HepG2 (cell line): ENCODE results near the gene IFNLR1. TPM values are rescaled to one million over a fixed set of nuclear protein-coding genes. Genes with fewer than 3 reads are reported as not detected.

Experiments used
- ATAC-seq: fragments of 200-7000 bp; cut with Tn5 transposase; 3 replicates; pipeline ENCODE4 v1.9.1; 2020; ENCODE audit warnings: mild to moderate bottlenecking, moderate library complexity
- BruUV-seq: library from RNA; stranded (reverse); fragments of 400-500 nt; replicated peaks from 2 replicates; lab custom pipeline; 2021; lab: Mats Ljungman, UMichigan
- CTCF ChIA-PET: fragments of 300-600 bp; formaldehyde crosslinking; extraction: SDS; loops from one replicate; lab custom pipeline; 2021; ENCODE audit warnings: low total read pairs, inconsistent platforms, low intra/inter-chr PET ratio; lab: Yijun Ruan, JAX
- POLR2A ChIA-PET: fragments of 350-600 bp; sonication (Branson Sonifier 250); formaldehyde crosslinking; loops from one replicate; lab custom pipeline; 2020; ENCODE audit warnings: antibody characterized with exemption, inconsistent platforms; lab: Yijun Ruan, JAX
- DNase-seq: peaks from one replicate; pipeline ENCODE4 v3.0.0-alpha.2; 2015; ENCODE audit warnings: low spot score
- FAIRE-seq: peaks from 3 replicates; lab custom pipeline; 2011; peaks lifted over from hg19 to GRCh38; lab: Jason Lieb, UNC
- H2AFZ ChIP-seq: one replicate; pipeline ENCODE4 v1.6.1; 2011; ENCODE audit warnings: low read length, inconsistent platforms
- H3K27ac ChIP-seq: fragments of 300-600 bp; 3 replicates; pipeline ENCODE4 v1.8.0; 2011; ENCODE audit warnings: mixed run types, mild to moderate bottlenecking, mixed read lengths, low read length, inconsistent platforms; ENCODE audit not compliant: insufficient read depth; ENCODE audit errors: extremely low read length
- H3K27me3 ChIP-seq, 2 experiments: fragments of 200-600 bp in 1 of 2; 2 replicates in 1 of 2; 3 replicates in 1 of 2; pipeline versions ENCODE4 v1.6.0 to v1.8.0; 2011; ENCODE audit warnings: low read length in 2 of 2, mild to moderate bottlenecking in 2 of 2, moderate library complexity in 2 of 2, inconsistent platforms in 1 of 2; ENCODE audit not compliant: insufficient read depth in 2 of 2, control insufficient read depth in 1 of 2
- H3K36me3 ChIP-seq, 2 experiments: fragments of 200-600 bp in 1 of 2; replicated peaks in 1 of 2; 2 replicates in 1 of 2; 3 replicates in 1 of 2; pipeline versions ENCODE4 v1.5.1 to v1.8.0; 2011; ENCODE audit warnings: low read length in 2 of 2, inconsistent platforms in 1 of 2; ENCODE audit not compliant: insufficient read depth in 2 of 2, control insufficient read depth in 1 of 2
- H3K4me1 ChIP-seq: 2 replicates; pipeline ENCODE4 v1.5.1; 2012; ENCODE audit warnings: low read length, inconsistent platforms; ENCODE audit not compliant: insufficient read depth
- H3K4me2 ChIP-seq: 2 replicates; pipeline ENCODE4 v1.6.0; 2011; ENCODE audit warnings: low read depth, low read length, inconsistent platforms
- H3K4me3 ChIP-seq, 3 experiments: fragments of 200-600 bp in 1 of 3; sonication (generic), shearing (Covaris generic) in 1 of 3; replicated peaks in 1 of 3; 2 replicates each; pipeline ENCODE4 v1.5.1; 2011 to 2016; ENCODE audit warnings: low read length in 3 of 3, inconsistent platforms in 2 of 3, low read depth in 2 of 3, mild to moderate bottlenecking in 2 of 3, control low read depth in 1 of 3, mixed read lengths in 1 of 3; ENCODE audit not compliant: insufficient read depth in 1 of 3
- H3K79me2 ChIP-seq: one replicate; pipeline ENCODE4 v1.6.1; 2011; ENCODE audit warnings: low read length, inconsistent platforms; ENCODE audit not compliant: insufficient read depth
- H3K9ac ChIP-seq: 2 replicates; pipeline ENCODE4 v1.6.0; 2011; ENCODE audit warnings: mild to moderate bottlenecking, low read depth, low read length, inconsistent platforms; ENCODE audit not compliant: insufficient read depth
- H3K9me3 ChIP-seq: 2 replicates; pipeline ENCODE4 v1.5.1; 2012; ENCODE audit warnings: mild to moderate bottlenecking, low read length
- H4K20me1 ChIP-seq: 2 replicates; pipeline ENCODE4 v1.6.0; 2011; ENCODE audit warnings: inconsistent platforms, mild to moderate bottlenecking, low read length, moderate library complexity; ENCODE audit not compliant: insufficient read depth
- EEA1 ChIP-seq: sonication (generic); formaldehyde crosslinking; IDR thresholded peaks from 2 replicates; pipeline ENCODE4 v1.5.1; 2020; ENCODE audit warnings: mild to moderate bottlenecking, missing genetic modification reagents, borderline replicate concordance
- NCOR1 ChIP-seq: fragments of 200-600 bp; sonication (generic); IDR thresholded peaks from 2 replicates; pipeline ENCODE4 v1.7.0; 2017; ENCODE audit warnings: antibody characterized with exemption, low read length, borderline replicate concordance
- WGBS: methylation state at CpG from one replicate; pipeline ENCODE4 v1.1.6; 2017; ENCODE audit warnings: low lambda C conversion rate; 5-methylcytosine and 5-hydroxymethylcytosine counted together
- in situ Hi-C: cut with HindIII; loops from 2 replicates; pipeline ENCODE4 v1.10.0; 2017; ENCODE audit warnings: low pct_unique_long_range_greater_than_20kb; ENCODE audit not compliant: extremely low pct_ligation_motif_present
- intact Hi-C: fragments of 100-400 bp; cut with micrococcal nuclease; formaldehyde crosslinking; loops from one replicate; pipeline ENCODE4 v1.10.0; 2022; ENCODE audit not compliant: unreplicated experiment
- polyA plus RNA-seq, 8 experiments: library from polyadenylated mRNA; depleted of rRNA in 3 of 8; stranded (reverse) in 7 of 8; unstranded in 1 of 8; fragments of >200 nt; fragmentation: Illumina TruSeq in 4 of 8; extraction: Trizol in 4 of 8; gene quantifications; 2 replicates each; pipeline versions ENCODE4 v1.2.1 to v1.2.3, GENCODE V29; 2011 to 2016; ENCODE audit warnings: low read depth in 4 of 8, missing spikeins in 1 of 8, mixed read lengths in 1 of 8; ENCODE audit not compliant: insufficient read depth in 1 of 8
- total RNA-seq, 5 experiments: library from RNA; depleted of rRNA; stranded (reverse); fragments of >200 nt; fragmentation: Illumina TruSeq; extraction: Trizol; gene quantifications; 2 replicates each; pipeline ENCODE4 v1.2.3, GENCODE V29; 2016; ENCODE audit warnings: low read depth in 1 of 5
- TF ChIP-seq, protein P1 (sequence below): IDR thresholded peaks from 2 replicates; pipeline ENCODE4 v1.6.1; 2016; ENCODE audit warnings: missing biosample characterization, missing genetic modification reagents, low read depth
- TF ChIP-seq, protein P2 (sequence below): sonication (generic); formaldehyde crosslinking; IDR thresholded peaks from 2 replicates; pipeline ENCODE4 v1.5.0; 2020; ENCODE audit warnings: missing genetic modification reagents, mild to moderate bottlenecking, borderline replicate concordance

IFNLR1 gene
- total and polyA plus RNA-seq, 2 of the 13 experiments (the other 11 are each of a cell fraction or from before 2014, with no cell fraction given): 3.8 to 8.5 TPM

DNA sequence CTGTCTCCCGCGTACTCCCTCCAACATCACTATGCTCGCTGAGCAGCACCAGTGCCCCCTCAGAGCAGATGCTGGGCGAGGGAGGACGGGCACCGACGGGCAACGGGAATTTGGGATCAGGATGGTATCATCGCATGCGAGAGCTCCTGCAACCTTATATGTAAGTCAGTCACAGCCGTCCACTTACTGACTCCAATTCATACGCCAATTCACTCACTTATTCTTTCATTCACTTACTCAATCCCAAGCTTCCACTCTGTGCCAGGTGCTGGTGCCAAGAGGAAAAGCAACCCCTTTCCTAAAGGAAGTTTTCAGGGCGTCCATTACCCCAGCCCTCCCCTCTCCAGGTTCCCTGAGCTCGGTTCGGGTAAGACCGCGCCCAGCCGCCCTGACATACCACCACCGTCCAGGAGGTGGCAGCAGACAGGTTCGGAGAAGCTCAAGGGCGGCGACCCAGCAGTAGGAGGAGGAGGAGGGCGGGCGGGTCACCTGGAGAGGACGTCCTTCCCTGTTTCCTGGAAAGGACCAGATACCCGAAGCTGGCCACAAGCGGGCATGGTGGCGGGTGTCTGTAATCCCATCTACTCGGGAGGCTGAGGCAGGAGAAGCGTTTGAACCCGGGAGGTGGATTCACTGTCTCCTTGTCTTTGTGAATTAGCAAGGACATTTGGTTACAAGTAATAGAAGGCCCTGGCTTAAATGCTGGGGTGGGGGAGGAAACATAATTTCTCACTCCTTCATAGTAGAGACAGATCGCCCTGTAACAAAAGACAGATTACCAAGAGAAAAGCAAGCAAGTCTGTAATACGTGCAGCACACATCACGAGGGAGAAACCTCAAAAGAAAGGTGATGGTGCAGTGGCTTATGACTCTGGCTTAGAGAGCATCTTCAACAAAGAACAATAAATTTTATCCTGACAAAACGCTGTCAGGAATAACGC is 36.6 kb downstream of the IFNLR1 start (continued):
- TF ChIP-seq, protein P1, sequence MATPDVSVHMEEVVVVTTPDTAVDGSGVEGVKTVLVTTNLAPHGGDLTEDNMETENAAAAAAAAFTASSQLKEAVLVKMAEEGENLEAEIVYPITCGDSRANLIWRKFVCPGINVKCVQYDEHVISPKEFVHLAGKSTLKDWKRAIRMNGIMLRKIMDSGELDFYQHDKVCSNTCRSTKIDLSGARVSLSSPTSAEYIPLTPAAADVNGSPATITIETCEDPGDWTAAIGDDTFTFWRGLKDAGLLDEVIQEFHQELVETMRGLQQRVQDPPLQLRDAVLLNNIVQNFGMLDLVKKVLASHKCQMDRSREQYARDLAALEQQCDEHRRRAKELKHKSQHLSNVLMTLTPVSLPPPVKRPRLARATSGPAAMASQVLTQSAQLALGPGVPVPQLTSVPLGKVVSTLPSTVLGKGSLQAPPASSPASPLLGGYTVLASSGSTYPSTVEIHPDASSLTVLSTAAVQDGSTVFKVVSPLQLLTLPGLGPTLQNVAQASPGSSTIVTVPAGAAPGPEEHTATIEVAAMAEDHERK: no peak

DNA sequence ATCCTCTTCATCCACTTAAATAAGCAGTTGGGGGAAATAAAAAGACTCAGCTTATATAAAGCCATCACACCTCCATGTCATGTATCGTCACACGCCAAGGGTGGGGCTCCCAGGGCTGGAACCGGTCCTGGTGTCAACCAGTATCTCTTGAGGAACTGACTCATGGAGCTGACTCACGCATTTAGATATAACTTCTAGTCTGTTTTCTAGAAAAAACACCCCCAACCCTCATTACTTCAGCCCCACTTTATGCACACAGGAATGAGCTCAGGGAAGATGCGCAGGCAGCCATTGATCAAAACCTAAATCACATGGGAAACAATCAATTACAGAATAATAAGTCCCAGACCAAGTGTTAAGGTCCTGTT is 37.2 kb downstream of the IFNLR1 start:
- BruUV-seq: no TSS peak
- Histone ChIP-seq H3K27me3 (peaks cover 0 to 10% of the 10 kb centered on the region in 2 experiments; a peak in 2 of 5 replicates), H3K4me1 (peaks cover 31% of the 10 kb centered on the region), H3K27ac (no peak overlapping the region), H4K20me1 (no peaks in the 10 kb centered on the region), H3K4me2 (peak overlapping the region; percentile 78), H3K79me2 (no peaks in the 10 kb centered on the region), H3K9ac (no peak overlapping the region), H3K9me3 (no peaks in the 10 kb centered on the region), H3K4me3 (peak overlapping the region in 1 of 3 experiments; percentile 56; a peak in 1 of 6 replicates), H2AFZ (no peak overlapping the region), H3K36me3 (no peaks in the 10 kb centered on the region)
- WGBS: 20% methylated on average over 5 of the region's 5 CpGs
- TF ChIP-seq NCOR1: no peak
- TF ChIP-seq, protein P2, sequence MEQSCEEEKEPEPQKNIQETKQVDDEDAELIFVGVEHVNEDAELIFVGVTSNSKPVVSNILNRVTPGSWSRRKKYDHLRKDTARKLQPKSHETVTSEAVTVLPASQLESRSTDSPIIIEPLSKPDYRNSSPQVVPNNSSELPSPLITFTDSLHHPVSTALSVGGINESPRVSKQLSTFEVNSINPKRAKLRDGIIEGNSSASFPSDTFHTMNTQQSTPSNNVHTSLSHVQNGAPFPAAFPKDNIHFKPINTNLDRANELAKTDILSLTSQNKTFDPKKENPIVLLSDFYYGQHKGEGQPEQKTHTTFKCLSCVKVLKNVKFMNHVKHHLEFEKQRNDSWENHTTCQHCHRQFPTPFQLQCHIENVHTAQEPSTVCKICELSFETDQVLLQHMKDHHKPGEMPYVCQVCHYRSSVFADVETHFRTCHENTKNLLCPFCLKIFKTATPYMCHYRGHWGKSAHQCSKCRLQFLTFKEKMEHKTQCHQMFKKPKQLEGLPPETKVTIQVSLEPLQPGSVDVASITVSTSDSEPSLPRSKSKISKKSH: no peak
- TF ChIP-seq EEA1 (CRISPR knock-in tag): no peak
- no peak for FAIRE-seq
- no peak for DNase-seq
- ATAC-seq: no peak
- intact Hi-C loops (loop anchor here (1.0 to 5.0 kb wide), 2 partner anchors 37 to 242 kb away; partner anchors contain the start of gene IFNLR1), in situ Hi-C loops (no loop called here)
- ChIA-PET POLR2A (interaction anchor here (0.7 to 2.9 kb wide), 8 partner anchors 8 to 78 kb away, joined by 3 to 19 read pairs (median 4); no protein-coding TSS in a partner anchor), CTCF (interaction anchor here (2.5 kb wide), 1 partner anchor 242 kb away, joined by 27 read pairs; no protein-coding TSS in a partner anchor)
